Stomach smooth muscle (tissue), 2 donors: ENCODE data around the gene L1TD1.

Source experiments
- H3K27ac ChIP-seq: one replicate; pipeline ENCODE4 v1.7.0; 2013; ENCODE audit warnings: mild to moderate bottlenecking, low read length, inconsistent platforms
- H3K27me3 ChIP-seq, 2 donors: one replicate each; pipeline ENCODE4 v1.7.0; 2013; ENCODE audit warnings: low read length in 2 of 2; ENCODE audit not compliant: insufficient read depth in 2 of 2, control insufficient read depth in 1 of 2
- H3K36me3 ChIP-seq, 2 donors: one replicate each; pipeline ENCODE4 v1.7.0; 2013; ENCODE audit warnings: low read length in 2 of 2; ENCODE audit not compliant: control insufficient read depth in 2 of 2, insufficient read depth in 2 of 2
- H3K4me1 ChIP-seq: one replicate; pipeline ENCODE4 v1.7.0; 2013; ENCODE audit warnings: low read length; ENCODE audit not compliant: control insufficient read depth, insufficient read depth
- H3K4me3 ChIP-seq, 2 donors: one replicate each; pipeline ENCODE4 v1.7.0; 2013; ENCODE audit warnings: low read length in 2 of 2
- H3K9ac ChIP-seq, 2 donors: one replicate each; pipeline ENCODE4 v1.7.0; 2013; ENCODE audit warnings: low read length in 2 of 2, mild to moderate bottlenecking in 1 of 2
- H3K9me3 ChIP-seq, 2 donors: one replicate each; pipeline ENCODE4 v1.7.0; 2013; ENCODE audit warnings: low read length in 2 of 2; ENCODE audit not compliant: control insufficient read depth in 2 of 2
- donor health status: healthy.
- donor health status: Pancreatic carcinoma.

L1TD1 gene

GRCh38 chr1:62250126-62250726 is 55.6 kb downstream of the L1TD1 start:
- Histone ChIP-seq H3K4me3 (no peak overlapping the region), H3K4me1 (no peaks in the 10 kb centered on the region), H3K27me3 (no peaks in the 10 kb centered on the region), H3K9ac (no peak overlapping the region), H3K36me3 (no peaks in the 10 kb centered on the region), H3K27ac (no peak overlapping the region), H3K9me3 (no peaks in the 10 kb centered on the region)

DNA sequence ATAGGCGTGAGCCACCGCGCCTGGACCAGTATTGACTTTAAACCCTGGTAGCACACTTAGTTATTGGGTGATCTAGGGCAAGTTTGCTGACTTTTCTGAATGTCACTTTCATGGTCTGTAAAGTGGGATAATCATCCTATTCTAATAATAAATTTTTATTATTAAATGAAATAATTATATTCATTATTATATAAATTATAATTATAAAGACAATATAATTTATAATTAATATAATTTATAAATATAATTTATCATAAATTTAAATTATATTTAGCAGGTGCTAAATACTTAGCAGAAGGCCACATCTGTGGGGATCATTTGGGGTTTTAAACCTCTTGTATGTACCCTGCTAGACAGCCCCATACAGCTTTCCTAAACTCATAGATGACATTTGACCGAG is 64.9 kb downstream of the L1TD1 start:
- no peak overlapping the region for H3K27ac ChIP-seq
- H3K9ac ChIP-seq: no peak overlapping the region
- no peaks in the 10 kb centered on the region for H3K36me3 ChIP-seq
- no peaks in the 10 kb centered on the region for H3K27me3 ChIP-seq
- no peaks in the 10 kb centered on the region for H3K4me1 ChIP-seq
- H3K4me3 ChIP-seq: no peak overlapping the region
- H3K9me3 ChIP-seq: no peaks in the 10 kb centered on the region

DNA sequence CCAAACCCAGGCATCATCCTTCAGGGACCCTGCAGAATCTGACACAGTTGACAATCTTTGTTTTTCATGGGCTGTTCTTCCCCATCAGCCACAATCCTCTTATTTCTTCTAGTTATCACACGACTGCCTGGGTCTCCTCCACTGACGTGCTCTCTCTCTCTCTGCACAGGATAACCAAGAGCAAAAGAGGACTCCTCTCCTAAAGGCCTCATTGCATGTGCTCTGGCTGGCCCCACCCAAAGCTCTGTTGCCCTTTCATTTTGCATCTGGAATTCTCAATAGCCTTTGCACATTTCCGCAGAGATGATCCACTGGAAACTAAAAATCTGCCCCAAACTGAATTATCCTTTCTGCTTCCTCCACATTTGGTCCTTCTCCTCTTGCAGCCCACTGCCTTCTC is 66.0 kb downstream of the L1TD1 start:
- H3K27me3 ChIP-seq: no peaks in the 10 kb centered on the region
- H3K4me1 ChIP-seq: no peaks in the 10 kb centered on the region
- H3K9ac ChIP-seq: no peak overlapping the region
- no peaks in the 10 kb centered on the region for H3K36me3 ChIP-seq
- no peak overlapping the region for H3K4me3 ChIP-seq
- no peak overlapping the region for H3K27ac ChIP-seq
- H3K9me3 ChIP-seq: no peaks in the 10 kb centered on the region
